ENCODE data around the gene IGF1R.

IGF1R gene

GRCh38 chr15:98705070-98705469 is 56.7 kb downstream of the IGF1R start:
- DNase-seq (ENCODE audit: low read depth) = no peak

- no peak for DNase-seq (ENCODE audit: low read depth)
These were observed 58.0 kb downstream of the IGF1R start for GRCh38 chr15:98706387-98706786.

GRCh38 chr15:98706986-98707385 is 58.6 kb downstream of the IGF1R start:
- DNase-seq (ENCODE audit: low read depth) = no peak

- no peak for DNase-seq (ENCODE audit: low read depth)
These were observed 59.8 kb downstream of the IGF1R start for GRCh38 chr15:98708037-98708590.

- no peak for DNase-seq (ENCODE audit: low read depth)
These were observed 63.5 kb downstream of the IGF1R start for GRCh38 chr15:98711810-98712209.

- DNase-seq (ENCODE audit: low read depth) = no peak
These were observed 64.7 kb downstream of the IGF1R start for GRCh38 chr15:98712845-98713584.

- no peak for DNase-seq (ENCODE audit: low read depth)
These were observed 65.3 kb downstream of the IGF1R start for GRCh38 chr15:98713585-98714001.

GRCh38 chr15:98714922-98715321 is 66.6 kb downstream of the IGF1R start:
- no peak for DNase-seq (ENCODE audit: low read depth)

GRCh38 chr15:98715401-98715800 is 67.1 kb downstream of the IGF1R start:
- no peak for DNase-seq (ENCODE audit: low read depth)

GRCh38 chr15:98715890-98716443 is 67.6 kb downstream of the IGF1R start:
- no peak for DNase-seq (ENCODE audit: low read depth)

GRCh38 chr15:98717371-98717770 is 69.0 kb downstream of the IGF1R start:
- DNase-seq (ENCODE audit: low read depth) = no peak

GRCh38 chr15:98717942-98718341 is 69.6 kb downstream of the IGF1R start:
- no peak for DNase-seq (ENCODE audit: low read depth)

- DNase-seq (ENCODE audit: low read depth) = no peak
These were observed 70.2 kb downstream of the IGF1R start for GRCh38 chr15:98718426-98719136.

GRCh38 chr15:98719137-98719740 is 70.9 kb downstream of the IGF1R start:
- DNase-seq (ENCODE audit: low read depth) = no peak

- DNase-seq (ENCODE audit: low read depth) = no peak
These were observed 71.7 kb downstream of the IGF1R start for GRCh38 chr15:98720031-98720430.

GRCh38 chr15:98720577-98721565 is 72.5 kb downstream of the IGF1R start:
- no peak for DNase-seq (ENCODE audit: low read depth)

GRCh38 chr15:98722209-98722608 is 73.9 kb downstream of the IGF1R start:
- DNase-seq (ENCODE audit: low read depth) = no peak

GRCh38 chr15:98722645-98723044 is 74.3 kb downstream of the IGF1R start:
- no peak for DNase-seq (ENCODE audit: low read depth)

GRCh38 chr15:98723195-98723594 is 74.9 kb downstream of the IGF1R start:
- no peak for DNase-seq (ENCODE audit: low read depth)

- no peak for DNase-seq (ENCODE audit: low read depth)
These were observed 75.7 kb downstream of the IGF1R start for GRCh38 chr15:98724048-98724447.

GRCh38 chr15:98724494-98724893 is 76.2 kb downstream of the IGF1R start:
- no peak for DNase-seq (ENCODE audit: low read depth)

All from stimulated activated CD8-positive, alpha-beta memory T cell treated with anti-CD3 and anti-CD28 coated beads, Interleukin-15, amount 100 ng/mL, for 1 hour (primary cell).